GM21367 (cell line): ENCODE data around the gene BFAR.
"Not testable (repeated sequence)": the region's sequence is repeated elsewhere in the genome, so short reads cannot be mapped to it uniquely, and the experiment has no call there.

Experiments used
- ATAC-seq: cut with Tn5 transposase; IDR thresholded peaks from one replicate; pipeline ENCODE4 v1.9.1; 2021; ENCODE audit not compliant: unreplicated experiment

BFAR gene, protein sequence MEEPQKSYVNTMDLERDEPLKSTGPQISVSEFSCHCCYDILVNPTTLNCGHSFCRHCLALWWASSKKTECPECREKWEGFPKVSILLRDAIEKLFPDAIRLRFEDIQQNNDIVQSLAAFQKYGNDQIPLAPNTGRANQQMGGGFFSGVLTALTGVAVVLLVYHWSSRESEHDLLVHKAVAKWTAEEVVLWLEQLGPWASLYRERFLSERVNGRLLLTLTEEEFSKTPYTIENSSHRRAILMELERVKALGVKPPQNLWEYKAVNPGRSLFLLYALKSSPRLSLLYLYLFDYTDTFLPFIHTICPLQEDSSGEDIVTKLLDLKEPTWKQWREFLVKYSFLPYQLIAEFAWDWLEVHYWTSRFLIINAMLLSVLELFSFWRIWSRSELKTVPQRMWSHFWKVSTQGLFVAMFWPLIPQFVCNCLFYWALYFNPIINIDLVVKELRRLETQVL

DNA sequence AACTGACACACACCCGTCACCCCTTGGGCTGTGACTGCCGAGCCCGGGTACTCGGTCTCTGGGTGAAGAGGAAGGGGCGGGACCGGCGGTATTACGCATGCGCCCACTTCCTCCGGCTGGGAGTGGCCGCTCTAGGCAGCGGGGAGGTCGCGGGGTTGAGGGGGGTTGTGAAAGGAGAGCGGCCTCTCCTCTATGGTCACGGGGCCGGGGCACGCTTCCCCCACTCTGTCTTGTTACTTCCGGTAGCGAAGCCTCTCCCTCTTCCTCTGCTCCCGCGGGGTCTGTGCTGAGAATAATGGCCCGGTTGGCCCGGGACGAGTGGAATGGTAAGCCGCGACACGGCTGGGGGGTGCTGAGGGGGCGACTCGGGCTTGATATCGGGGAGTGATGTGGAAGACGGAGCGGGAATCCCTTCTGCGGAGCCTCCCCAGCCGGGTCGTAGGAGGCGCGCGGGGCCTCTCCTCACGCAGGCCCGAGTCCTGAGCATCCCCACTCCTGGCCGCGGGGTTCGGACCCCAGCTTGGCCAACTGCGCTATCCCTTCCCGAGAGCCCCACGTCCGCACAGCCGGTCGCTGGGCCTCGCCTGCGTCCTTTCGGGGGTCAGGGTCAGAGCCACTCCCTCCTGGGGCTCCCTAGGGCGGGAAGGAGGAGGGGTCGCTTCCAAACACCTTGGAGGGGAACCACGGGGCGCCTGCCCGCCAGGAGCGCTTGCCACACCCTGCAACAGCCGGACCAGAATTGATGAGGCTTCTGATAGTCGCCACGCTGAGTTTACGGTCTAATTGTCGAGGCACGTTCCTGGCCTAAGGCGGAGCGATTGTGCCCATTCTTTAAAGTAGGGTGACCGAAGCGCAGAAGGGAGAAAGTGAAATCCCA is at the start of gene BFAR:
Gene BFAR, plus strand, starts transcription at position 259 of the 877 bp plus-strand sequence. CDS start 11,396 bp downstream, outside the sequence.
- peak; percentile 56 for ATAC-seq

DNA sequence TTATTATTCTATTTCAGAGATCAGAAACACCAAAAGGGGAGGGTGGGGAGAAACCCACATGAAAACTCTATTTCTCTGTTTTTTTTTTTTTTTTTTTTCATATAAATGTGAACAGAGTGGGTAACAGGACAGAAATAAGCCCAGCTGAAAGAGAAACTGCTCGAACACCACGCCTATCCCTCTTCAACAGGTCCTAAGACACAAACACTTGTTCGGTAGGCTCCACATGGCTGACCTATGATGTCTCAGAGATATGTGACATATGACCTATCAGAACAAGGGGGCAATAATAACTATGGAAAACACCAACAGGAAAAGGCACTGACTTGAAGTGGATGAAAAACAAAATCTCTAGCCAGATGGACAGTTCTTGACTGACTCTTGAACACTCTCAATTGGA is 47.5 kb upstream of the BFAR start:
- no peak for ATAC-seq

DNA sequence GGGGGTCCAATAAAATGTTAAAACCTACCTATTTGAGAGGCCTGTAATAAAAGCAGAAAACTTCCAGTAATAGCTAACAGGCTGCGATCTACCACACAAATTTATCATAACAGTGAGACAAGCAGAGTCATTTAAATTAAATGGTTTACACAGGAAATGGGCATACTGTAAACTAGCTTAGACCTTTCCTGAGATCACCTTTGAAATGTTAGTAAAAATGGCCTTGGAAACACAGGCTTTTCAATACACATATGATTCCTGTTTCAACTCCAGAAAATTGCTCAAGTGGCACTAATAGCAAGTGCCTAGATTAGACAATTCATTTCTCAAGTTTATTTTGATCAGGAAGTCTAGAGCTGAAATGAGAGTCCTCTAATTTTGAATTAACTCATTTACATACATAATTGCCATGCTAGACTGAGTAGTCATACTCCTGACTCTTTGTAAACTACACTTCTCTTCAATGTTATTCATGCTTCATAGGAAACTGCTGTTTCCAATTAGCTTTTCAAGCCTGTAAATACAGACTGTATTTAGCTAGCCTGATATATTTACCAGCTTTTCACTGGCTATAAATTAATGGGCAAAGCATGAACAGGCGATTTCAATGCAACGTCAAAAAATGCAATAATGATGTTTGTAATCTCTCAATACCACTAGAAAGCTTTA is 46.0 kb upstream of the BFAR start:
- no peak for ATAC-seq

DNA sequence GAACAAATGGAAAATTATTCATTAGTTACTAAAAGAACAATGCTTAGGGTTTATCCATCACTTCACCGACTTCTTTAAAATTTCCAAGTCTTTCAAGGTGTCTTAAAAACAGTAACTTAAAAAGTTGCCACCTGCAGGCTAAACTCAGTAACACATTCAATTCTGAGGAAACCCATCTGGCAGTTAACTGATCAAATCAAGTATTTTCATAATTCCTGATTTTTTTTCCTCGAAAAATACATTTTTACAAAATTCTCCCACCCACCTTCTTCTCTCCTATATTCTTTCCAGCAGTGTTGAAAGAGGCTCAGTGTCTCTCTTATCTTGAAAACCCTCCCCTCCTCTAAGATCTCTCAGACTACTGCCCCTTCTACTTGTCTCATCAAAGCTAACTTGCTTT is 32.6 kb upstream of the BFAR start:
- no peak for ATAC-seq

DNA sequence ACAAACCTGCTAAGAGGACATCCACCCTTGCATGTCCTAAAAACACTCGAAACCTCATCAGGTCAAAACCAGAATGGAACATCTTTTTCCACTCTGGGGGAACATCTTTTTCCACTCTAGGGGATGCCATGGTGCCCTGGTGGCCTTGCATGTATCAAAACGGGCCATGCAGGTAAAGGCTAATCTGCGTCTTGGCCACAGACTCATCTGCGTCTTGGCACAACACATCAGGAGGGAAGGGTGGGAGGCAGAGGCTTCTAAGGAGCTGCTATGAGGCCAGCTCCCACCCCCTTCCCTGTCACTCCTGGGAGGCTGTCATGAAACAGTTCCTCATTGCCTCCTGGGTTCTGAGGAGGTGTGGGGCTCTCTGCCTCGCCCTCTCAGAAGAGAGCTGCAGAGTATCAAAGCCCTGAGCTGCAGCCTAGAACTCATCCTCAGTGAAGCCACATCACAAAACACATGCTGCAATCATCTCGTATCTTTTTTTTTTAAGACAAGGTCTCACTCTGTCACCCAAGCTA is 30.2 kb upstream of the BFAR start:
- ATAC-seq, result no peak

DNA sequence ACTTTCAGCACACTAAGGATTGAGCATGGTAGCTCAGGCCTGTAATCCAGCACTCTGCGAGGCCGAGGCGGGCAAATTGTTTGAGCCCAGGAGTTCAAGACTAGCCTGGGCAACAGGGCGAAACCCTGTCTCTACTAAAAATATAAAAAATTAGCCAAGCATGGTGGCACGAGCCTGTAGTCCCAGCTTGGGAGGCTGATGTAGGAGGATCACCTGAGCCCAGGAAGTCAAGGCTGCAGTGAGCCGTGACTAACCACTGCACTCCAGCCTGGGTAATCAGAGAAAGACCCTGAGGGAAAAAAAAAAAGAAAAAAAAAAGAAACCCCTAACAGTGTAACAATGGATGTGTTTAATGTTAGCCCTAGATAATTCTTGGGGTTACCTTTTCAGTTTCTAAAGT is 26.6 kb upstream of the BFAR start:
- ATAC-seq, result no peak

DNA sequence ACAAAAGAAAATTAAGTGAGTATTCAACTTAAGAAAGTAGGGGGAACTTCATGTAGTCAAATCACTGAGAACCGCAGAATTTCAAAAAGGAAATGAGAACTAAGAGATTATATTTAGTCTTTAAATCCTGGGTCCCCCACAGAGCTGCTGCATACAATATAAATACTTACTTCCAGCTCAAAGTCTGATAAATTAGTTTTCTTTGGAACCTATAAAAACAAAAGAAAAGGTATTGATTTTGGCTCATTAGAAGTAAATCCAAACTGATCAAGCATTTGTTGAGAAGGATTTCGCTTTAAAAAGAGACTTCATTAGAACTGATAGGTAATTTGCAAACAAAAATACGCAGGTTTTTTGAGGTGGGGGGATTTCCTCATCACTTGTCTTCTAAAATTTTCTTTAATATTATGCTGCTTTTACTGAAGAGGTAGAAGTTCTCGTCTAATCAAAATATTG is 24.6 kb upstream of the BFAR start:
- ATAC-seq, result peak; percentile 62

DNA sequence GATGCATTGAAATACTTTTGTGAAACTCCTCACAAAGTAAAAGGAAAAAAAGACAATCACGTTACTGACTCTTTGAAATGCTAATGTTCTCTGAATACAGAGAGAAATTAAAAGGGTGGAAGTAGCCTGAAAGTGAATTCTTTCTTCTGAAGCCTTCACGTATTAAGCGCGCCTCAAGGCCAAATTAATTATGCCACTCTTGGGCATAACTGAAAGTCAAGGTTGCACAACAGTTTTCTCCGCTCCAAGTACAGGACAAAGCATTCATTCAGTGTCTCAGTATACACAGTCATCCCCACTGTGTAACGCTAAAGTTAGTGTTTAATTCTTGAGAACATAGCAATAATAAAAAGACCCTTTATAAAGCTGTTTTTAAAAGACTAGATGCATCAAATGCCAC is 24.1 kb upstream of the BFAR start:
- ATAC-seq, result no peak

DNA sequence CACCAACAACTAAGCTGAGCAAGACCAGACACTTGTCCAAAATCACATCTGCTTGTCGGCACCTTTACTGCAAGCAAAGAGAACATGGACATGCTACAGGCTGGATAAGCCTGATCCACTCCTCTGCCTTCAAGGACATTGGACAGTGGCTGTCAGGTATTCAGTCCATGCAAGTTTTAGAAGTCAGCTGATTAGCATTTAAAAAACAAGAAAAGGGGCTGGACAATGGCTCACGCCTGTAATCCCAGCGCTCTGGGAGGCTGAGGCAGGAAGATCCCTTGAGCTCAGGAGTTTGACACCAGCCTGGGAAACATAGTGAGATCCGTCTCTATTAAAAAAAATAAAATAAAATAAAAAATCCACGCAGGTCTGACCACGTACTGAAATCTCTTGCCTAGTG is 23.0 kb upstream of the BFAR start:
- ATAC-seq, result no peak

DNA sequence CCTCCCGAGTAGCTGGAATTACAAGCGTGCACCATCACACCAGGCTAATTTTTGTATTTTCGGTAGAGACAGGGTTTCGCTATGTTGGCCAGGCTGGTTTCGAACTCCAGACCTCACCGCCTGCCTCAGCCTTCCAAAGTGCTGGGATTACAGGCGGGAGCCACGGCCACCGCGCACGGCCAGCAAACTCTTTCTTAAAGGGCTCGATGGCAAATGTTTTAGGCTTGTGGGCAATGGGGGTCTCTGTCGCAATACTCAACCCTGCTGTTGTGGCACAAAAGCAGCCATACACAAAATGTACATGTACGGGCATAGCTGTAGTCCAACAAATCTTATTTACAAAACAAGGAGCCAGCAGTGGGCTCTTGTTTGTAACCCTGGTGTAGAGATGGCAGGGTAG is 21.1 kb upstream of the BFAR start:
- ATAC-seq, result no peak

DNA sequence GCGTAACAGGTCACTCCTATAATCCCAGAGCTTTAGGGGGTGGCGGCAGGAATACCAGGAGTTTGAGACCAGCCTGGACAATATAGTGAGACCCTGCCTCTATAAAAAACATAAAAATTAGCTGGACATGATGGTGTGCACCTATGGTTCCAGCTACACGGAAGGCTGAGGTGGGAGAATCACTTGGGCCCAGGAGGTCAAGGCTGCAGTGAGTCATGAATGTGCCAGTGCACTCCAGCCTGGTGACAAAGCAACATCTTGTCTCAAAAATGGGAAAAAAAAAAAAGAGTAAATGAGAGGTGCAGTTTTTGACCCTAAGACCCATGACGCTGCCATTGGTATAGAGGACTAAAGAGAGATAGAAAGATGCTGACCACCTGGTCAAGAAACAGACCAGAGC is 18.8 kb upstream of the BFAR start:
- ATAC-seq, result no peak

DNA sequence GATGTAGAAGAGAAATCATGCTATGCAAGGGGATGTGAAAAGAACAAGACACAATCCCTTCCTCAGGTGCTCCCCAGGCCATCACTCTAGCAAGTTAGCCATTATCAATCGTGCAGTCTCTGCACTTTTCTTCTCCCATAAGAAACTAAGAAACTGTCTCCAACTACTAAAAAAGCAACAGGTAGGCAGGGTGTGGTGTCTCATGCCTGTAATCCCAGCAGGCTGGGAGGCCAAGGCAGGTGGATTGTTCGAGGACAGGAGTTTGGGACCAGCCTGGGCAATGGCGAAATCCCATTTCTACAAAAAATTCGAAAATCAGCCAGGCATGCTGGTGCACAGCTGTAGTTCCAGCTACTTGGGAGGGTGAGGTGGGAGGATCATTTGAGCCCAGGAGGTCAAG is 16.5 kb upstream of the BFAR start:
- ATAC-seq, result no peak

DNA sequence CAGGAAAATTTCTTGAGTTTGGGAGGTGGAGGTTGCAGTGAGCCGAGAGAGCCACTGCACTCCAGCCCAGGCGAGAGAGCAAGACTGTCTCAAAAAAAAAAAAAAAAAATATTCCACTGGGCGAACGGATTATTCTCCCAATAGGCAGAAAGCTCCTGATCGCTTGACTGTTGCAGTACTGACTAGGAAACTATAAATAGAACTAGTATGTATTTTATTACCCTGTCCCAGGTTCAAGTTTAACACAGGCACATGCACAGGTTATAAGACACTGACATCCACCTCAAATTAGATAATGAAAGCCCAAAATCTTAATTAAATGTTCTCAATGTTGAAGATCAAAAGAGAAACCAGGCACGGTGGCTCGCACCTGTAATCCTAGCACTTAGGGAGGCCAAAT is 14.2 kb upstream of the BFAR start:
- no peak for ATAC-seq

DNA sequence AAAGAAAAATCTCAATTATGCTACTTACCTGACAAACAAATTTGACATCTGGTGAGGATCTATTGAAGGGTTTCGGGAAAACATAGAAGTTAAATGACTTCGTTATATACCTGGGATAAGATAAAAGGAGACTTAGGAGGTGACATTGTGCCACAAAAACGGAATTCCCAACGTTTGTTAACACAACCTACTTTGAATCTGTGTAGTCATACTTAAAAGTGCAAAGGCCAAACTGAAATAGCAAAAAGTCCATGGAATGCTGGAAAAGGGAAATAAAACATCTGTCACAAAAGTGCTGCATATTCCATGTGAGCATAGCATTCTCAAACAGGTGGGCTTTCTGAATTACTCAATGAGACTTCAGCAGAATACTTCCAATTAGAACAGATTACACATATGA is 5.7 kb upstream of the BFAR start:
- no peak for ATAC-seq

DNA sequence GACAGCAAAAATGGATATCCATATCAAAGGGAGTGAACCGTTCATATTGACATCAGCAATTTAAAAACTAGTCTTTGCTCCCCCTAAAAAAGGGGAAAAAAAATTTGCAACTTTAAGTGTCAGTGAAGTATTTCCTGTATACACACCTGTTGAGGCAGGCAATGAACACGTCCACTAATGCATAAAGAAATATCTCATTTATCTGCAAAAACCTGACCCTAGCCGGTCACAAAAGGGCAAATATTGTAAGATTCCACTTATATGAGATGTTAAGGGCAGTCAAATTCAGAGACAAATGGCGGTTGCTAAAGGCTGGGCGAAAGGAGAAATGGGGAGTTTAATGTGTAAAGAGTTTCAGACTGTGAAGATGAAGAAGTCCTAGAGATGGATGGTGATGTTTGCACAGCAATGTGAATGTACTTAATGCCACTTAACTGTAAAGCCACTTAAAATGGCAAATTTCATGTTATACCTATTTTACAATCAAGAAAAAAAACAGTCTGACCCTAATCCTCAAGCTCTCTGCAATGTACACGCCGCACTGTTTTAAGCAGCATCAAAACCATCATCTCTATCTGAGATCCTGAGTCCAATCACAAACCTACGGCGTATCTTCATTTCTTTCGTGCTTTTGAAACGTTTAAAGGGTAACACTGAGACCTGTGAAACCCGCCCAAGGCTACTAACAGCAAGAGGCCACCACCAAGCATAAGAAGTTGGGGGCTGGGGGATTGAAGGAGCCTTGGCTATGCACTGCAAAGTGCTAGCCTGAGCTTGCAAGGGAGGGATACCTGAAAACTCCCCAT is 3.7 kb upstream of the BFAR start:
- no peak for ATAC-seq

DNA sequence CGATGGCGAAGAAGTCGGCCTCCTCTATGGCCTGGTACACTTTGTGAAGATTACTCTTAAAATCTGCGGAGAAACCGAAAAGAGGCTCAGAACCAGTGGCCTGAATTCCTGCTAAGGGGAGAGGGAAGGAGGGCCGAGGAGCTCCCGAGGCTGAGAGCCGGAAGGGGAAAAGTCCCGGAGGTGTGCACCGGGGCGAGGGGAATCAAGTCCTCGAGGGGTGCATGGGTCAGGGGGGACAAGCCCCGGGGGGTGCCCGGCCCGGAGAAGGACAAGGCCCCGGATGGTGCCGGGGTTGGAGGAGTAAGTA is 3.2 kb upstream of the BFAR start:
- ATAC-seq, result peak; percentile 3

DNA sequence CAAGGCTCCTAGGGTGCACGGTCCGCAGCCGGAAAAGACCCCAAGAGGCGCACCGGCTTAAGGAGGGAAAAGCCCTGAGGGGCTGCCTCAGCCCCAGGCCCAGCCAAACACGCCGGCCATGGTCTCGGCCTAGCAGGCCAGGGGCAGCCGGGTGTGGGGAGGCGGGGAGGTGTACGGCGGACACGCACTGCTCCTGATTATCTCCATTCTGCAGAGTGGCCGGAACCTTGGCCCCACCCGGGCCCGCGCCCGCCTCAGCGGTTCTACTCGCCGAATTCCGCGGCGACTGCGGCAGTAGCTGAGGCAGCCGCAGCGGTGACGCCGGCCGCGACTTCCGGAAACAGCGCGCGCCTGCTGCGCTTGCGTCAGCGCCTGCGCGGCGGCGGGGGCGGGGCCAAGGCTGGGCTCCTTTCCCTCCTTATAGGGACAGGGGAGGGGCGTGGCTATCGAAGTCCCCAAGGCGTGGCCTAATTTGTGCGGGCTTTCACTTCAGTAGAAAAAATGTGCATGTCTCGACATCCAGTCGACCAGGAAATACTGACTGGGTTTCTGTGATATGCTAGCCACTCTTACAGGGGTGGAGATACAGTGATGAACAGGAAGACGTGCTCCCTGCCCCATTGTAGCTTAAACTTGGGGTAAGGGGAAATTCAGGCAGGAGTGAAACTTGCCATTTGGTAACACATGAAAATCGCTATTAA is 2.7 kb upstream of the BFAR start, which contains the start of gene PARN:
Gene PARN, minus strand, starts transcription at position 342 of the 701 bp plus-strand sequence. Its CDS starts 135 bp downstream, at position 207.
- ATAC-seq, result peak; percentile 55

DNA sequence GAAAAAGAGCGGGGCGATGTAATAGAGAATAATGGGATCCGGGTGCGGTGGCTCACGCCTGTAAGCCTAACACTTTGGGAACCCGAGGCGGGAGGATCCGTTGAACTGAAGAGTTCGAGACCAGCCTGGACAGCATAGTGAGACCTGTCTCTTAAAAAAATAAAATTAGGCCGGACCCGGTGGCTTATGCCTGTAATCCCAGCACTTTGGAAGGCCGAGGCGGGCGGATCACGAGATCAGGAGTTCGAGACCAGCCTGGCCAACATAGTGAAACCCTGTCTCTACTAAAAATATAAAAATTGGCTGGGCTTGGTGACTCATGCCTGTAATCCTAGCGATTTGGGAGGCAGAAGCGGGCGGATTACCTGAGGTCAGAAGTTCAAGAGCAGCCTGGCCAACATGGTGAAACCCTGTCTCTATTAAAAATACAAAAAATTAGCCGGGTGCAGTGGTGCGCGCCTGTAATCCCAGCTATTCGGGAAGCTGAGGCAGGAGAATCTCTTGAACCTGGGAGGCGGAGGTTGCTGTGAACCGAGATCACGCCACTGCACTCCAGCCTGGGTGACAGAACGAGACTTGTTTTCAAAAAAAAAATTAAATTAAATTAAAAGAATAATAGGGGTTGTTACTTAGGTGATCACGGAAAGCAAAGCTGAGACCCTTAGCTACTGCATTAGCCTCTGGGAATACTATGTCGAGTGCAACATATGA is 2.0 kb upstream of the BFAR start:
- not testable (repeated sequence) for ATAC-seq

DNA sequence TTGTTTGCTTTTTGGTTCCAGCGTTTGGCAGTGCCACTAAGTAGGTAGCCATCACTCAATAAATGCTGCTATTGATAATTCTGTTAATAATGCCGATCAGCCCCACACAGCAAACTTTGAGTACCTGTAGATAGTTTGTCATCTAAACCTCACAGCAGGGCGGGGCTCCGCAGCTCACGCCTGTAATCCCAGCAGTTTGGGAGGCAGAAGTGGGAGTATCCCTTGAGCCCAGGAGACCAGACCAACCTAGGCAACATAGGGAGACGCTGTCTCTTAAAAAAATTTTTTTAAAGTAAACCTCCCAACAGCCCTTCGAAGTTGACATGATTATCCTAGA is 1.6 kb downstream of the BFAR start:
- ATAC-seq, result no peak
